Keratinocyte (primary cell): ENCODE results near the gene RAP1GAP2. TPM values are rescaled to one million over a fixed set of nuclear protein-coding genes. Genes with fewer than 3 reads are reported as not detected.

Source experiments
- DNase-seq: peaks from one replicate; pipeline ENCODE4 v3.0.0-alpha.2; 2011; ENCODE audit warnings: low read depth, missing footprints, low spot score
- FAIRE-seq: peaks from 2 replicates; lab custom pipeline; 2011; peaks lifted over from hg19 to GRCh38; lab: Jason Lieb, UNC
- H2AFZ ChIP-seq: 2 replicates; pipeline ENCODE4 v1.6.0; 2012; ENCODE audit warnings: low read length, control low read depth, inconsistent platforms; ENCODE audit not compliant: control insufficient read depth
- H3K27ac ChIP-seq: 2 replicates; pipeline ENCODE4 v1.5.1; 2011; ENCODE audit warnings: low read length; ENCODE audit not compliant: control insufficient read depth, insufficient read depth
- H3K27me3 ChIP-seq: 3 replicates; pipeline ENCODE4 v1.6.0; 2011; ENCODE audit warnings: low read length; ENCODE audit not compliant: control insufficient read depth, insufficient read depth; ENCODE audit errors: extremely low read depth
- H3K36me3 ChIP-seq, 2 experiments: 2 replicates in 1 of 2; 3 replicates in 1 of 2; pipeline ENCODE4 v1.5.1; 2011; ENCODE audit warnings: low read length in 2 of 2, mild to moderate bottlenecking in 1 of 2; ENCODE audit not compliant: control insufficient read depth in 2 of 2, insufficient read depth in 2 of 2; ENCODE audit errors: extremely low read depth in 1 of 2
- H3K4me1 ChIP-seq: 3 replicates; pipeline ENCODE4 v1.5.1; 2011; ENCODE audit warnings: low read length; ENCODE audit not compliant: control insufficient read depth, insufficient read depth; ENCODE audit errors: extremely low read depth
- H3K4me2 ChIP-seq: 3 replicates; pipeline ENCODE4 v1.6.0; 2011; ENCODE audit warnings: low read depth, low read length; ENCODE audit not compliant: control insufficient read depth, insufficient read depth; ENCODE audit errors: extremely low read depth
- H3K4me3 ChIP-seq, 3 experiments: fragments of 200-600 bp in 1 of 3; sonication (generic) in 1 of 3; 2 replicates in 2 of 3; 3 replicates in 1 of 3; pipeline ENCODE4 v1.5.1; 2011 to 2016; ENCODE audit warnings: low read length in 3 of 3, mild to moderate bottlenecking in 3 of 3, control low read depth in 2 of 3, inconsistent platforms in 1 of 3, low read depth in 1 of 3, mixed read lengths in 1 of 3, mixed run types in 1 of 3, moderate library complexity in 1 of 3; ENCODE audit not compliant: control insufficient read depth in 2 of 3, insufficient read depth in 2 of 3; ENCODE audit errors: extremely low read depth in 1 of 3
- H3K79me2 ChIP-seq: 2 replicates; pipeline ENCODE4 v1.6.0; 2012; ENCODE audit warnings: low read length; ENCODE audit not compliant: control insufficient read depth, insufficient read depth
- H3K9ac ChIP-seq: 3 replicates; pipeline ENCODE4 v1.6.0; 2011; ENCODE audit warnings: low read length; ENCODE audit not compliant: control insufficient read depth, insufficient read depth; ENCODE audit errors: extremely low read depth
- H3K9me1 ChIP-seq: 3 replicates; pipeline ENCODE4 v1.6.0; 2011; ENCODE audit warnings: low read length; ENCODE audit not compliant: control insufficient read depth, insufficient read depth; ENCODE audit errors: extremely low read depth
- H3K9me3 ChIP-seq: 2 replicates; pipeline ENCODE4 v1.5.1; 2012; ENCODE audit warnings: low read depth, low read length; ENCODE audit not compliant: control insufficient read depth
- H4K20me1 ChIP-seq: 3 replicates; pipeline ENCODE4 v1.6.0; 2011; ENCODE audit warnings: low read length; ENCODE audit not compliant: control insufficient read depth, insufficient read depth; ENCODE audit errors: extremely low read depth
- EZH2 ChIP-seq: IDR thresholded peaks from one replicate; pipeline ENCODE4 v1.6.1; 2012; ENCODE audit warnings: inconsistent platforms, mild to moderate bottlenecking, low read length, moderate library complexity
- dilution Hi-C: fragments of 300-500 bp; cut with MboI; formaldehyde crosslinking; loops from one replicate; pipeline ENCODE4 v1.7.0; 2020; ENCODE audit warnings: low sequenced_read_pairs; ENCODE audit not compliant: extremely low pct_ligation_motif_present
- polyA plus RNA-seq, 5 experiments: library from polyadenylated mRNA; depleted of rRNA in 3 of 5; stranded (reverse) in 3 of 5; stranded (forward) in 1 of 5; unstranded in 1 of 5; fragments of >200 nt; gene quantifications; 1 replicate in 1 of 5; 2 replicates in 3 of 5; 3 replicates in 1 of 5; pipeline versions ENCODE4 v1.2.1 to v1.2.3, GENCODE V29; 2011 to 2012; ENCODE audit warnings: missing spikeins in 2 of 5, low read depth in 1 of 5, low replicate concordance in 1 of 5
- TF ChIP-seq, protein P1 (sequence below), 3 experiments: IDR thresholded peaks in 1 of 3; conservative IDR thresholded peaks in 1 of 3; optimal IDR thresholded peaks in 1 of 3; 2 replicates in 2 of 3; 3 replicates in 1 of 3; pipeline versions ENCODE3 to v1.5.1; 2011; ENCODE audit warnings: low read length in 3 of 3, mild to moderate bottlenecking in 3 of 3, moderate library complexity in 2 of 3, control low read depth in 1 of 3, inconsistent platforms in 1 of 3; ENCODE audit not compliant: insufficient read depth in 2 of 3; ENCODE audit errors: extremely low read depth in 1 of 3

Gene RAP1GAP2
- polyA plus RNA-seq, 1 donor (not counting 4 experiments of a cell fraction or from before 2014, with no cell fraction given), result 13.6 TPM

DNA sequence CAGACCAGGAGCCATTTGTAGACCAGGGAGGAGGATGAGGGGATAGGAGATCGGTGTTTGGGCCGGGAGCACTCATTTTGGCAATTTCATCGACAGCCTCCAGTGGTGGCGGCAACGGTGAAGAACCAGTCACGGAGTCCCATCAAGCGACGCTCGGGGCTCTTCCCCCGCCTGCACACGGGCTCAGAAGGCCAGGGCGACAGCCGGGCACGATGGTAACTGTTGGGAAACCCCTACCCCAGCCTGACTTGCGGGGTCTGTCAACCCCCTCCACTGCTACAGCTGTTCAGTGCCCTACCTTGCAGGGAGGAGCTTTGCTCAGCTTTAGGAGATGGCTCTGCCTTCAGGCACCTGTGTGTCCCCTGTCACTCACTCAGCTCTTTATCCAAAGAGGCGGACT lies 224.1 kb downstream of the RAP1GAP2 start:
- TF ChIP-seq, protein P1, sequence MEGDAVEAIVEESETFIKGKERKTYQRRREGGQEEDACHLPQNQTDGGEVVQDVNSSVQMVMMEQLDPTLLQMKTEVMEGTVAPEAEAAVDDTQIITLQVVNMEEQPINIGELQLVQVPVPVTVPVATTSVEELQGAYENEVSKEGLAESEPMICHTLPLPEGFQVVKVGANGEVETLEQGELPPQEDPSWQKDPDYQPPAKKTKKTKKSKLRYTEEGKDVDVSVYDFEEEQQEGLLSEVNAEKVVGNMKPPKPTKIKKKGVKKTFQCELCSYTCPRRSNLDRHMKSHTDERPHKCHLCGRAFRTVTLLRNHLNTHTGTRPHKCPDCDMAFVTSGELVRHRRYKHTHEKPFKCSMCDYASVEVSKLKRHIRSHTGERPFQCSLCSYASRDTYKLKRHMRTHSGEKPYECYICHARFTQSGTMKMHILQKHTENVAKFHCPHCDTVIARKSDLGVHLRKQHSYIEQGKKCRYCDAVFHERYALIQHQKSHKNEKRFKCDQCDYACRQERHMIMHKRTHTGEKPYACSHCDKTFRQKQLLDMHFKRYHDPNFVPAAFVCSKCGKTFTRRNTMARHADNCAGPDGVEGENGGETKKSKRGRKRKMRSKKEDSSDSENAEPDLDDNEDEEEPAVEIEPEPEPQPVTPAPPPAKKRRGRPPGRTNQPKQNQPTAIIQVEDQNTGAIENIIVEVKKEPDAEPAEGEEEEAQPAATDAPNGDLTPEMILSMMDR (optimal IDR thresholded peaks at IDR 0.05 in 1 of 3, IDR thresholded peaks at IDR 0.05 in 1 of 3, conservative IDR thresholded peaks at IDR 0.05 in 1 of 3; ENCODE audit: extremely low read depth in 1 of 3, insufficient read depth in 2 of 3, low read length in 3 of 3), result no peak
- TF ChIP-seq EZH2, result no peak
- Histone ChIP-seq H2AFZ (no peak overlapping the region), H4K20me1 (no peaks in the 10 kb centered on the region), H3K9me3 (no peaks in the 10 kb centered on the region), H3K9me1 (no peaks in the 10 kb centered on the region), H3K27me3 (no peaks in the 10 kb centered on the region), H3K4me3 (no peak overlapping the region), H3K27ac (no peak overlapping the region), H3K4me1 (peaks cover 5% of the 10 kb centered on the region), H3K79me2 (no peaks in the 10 kb centered on the region), H3K36me3 (peaks cover 28 to 31% of the 10 kb centered on the region in 2 experiments), H3K9ac (no peak overlapping the region), H3K4me2 (no peak overlapping the region)
- dilution Hi-C loops, result no loop called here
- FAIRE-seq, result no peak
- DNase-seq, result no peak

DNA sequence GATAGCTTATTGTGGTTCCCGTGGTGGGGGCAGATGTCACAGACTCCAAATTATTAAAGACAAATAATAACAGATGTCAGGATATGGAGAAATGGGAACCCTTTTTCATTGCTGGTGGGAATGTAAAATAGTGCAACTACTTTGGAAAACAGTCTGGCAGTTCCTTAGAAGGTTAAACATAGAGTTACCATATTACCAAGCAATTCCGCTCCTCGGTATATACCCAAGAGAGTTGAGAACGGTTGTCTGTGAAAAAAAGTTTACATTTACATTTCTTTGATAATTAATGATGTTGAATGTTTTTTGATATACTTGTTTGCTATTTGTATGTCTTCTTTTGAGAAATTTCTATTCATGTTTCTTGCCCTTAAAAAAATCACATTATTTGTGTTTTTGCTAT lies 226.0 kb downstream of the RAP1GAP2 start:
- H3K9me1 ChIP-seq, result no peaks in the 10 kb centered on the region
- TF ChIP-seq EZH2, result no peak
- TF ChIP-seq, protein P1 (optimal IDR thresholded peaks at IDR 0.05 in 1 of 3, IDR thresholded peaks at IDR 0.05 in 1 of 3, conservative IDR thresholded peaks at IDR 0.05 in 1 of 3; ENCODE audit: extremely low read depth in 1 of 3, insufficient read depth in 2 of 3, low read length in 3 of 3), result no peak
- dilution Hi-C loops, result no loop called here
- H3K79me2 ChIP-seq, result no peaks in the 10 kb centered on the region
- FAIRE-seq, result no peak
- no peaks in the 10 kb centered on the region for H3K9me3 ChIP-seq
- H3K36me3 ChIP-seq, result peaks cover 24 to 40% of the 10 kb centered on the region in 2 experiments
- H4K20me1 ChIP-seq, result no peaks in the 10 kb centered on the region
- H2AFZ ChIP-seq, result no peak overlapping the region
- DNase-seq, result no peak
- H3K27me3 ChIP-seq, result no peaks in the 10 kb centered on the region
- H3K4me2 ChIP-seq, result no peak overlapping the region
- H3K4me1 ChIP-seq, result no peaks in the 10 kb centered on the region
- H3K9ac ChIP-seq, result no peak overlapping the region
- H3K27ac ChIP-seq, result no peak overlapping the region
- H3K4me3 ChIP-seq, result no peak overlapping the region
